SU-DHL-6 (cell line): ENCODE measurements around the gene VEZT.

Experiments
- EZH2phosphoT487 ChIP-seq: fragments of 200-600 bp; sonication (generic), shearing (Covaris generic); conservative IDR thresholded peaks from 2 replicates; pipeline ENCODE4 v1.6.1; 2018; ENCODE audit warnings: mild to moderate bottlenecking, antibody characterized with exemption, low read length, moderate library complexity, mixed read lengths
- TF ChIP-seq, protein P1 (sequence below): fragments of 200-600 bp; sonication (generic); IDR thresholded peaks from one replicate; pipeline ENCODE4 v1.5.1; 2017; ENCODE audit warnings: antibody characterized with exemption, mild to moderate bottlenecking, low read length, moderate library complexity; ENCODE audit not compliant: insufficient read depth, poor library complexity, severe bottlenecking

- TF ChIP-seq, protein P1, sequence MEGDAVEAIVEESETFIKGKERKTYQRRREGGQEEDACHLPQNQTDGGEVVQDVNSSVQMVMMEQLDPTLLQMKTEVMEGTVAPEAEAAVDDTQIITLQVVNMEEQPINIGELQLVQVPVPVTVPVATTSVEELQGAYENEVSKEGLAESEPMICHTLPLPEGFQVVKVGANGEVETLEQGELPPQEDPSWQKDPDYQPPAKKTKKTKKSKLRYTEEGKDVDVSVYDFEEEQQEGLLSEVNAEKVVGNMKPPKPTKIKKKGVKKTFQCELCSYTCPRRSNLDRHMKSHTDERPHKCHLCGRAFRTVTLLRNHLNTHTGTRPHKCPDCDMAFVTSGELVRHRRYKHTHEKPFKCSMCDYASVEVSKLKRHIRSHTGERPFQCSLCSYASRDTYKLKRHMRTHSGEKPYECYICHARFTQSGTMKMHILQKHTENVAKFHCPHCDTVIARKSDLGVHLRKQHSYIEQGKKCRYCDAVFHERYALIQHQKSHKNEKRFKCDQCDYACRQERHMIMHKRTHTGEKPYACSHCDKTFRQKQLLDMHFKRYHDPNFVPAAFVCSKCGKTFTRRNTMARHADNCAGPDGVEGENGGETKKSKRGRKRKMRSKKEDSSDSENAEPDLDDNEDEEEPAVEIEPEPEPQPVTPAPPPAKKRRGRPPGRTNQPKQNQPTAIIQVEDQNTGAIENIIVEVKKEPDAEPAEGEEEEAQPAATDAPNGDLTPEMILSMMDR = no peak
- TF ChIP-seq EZH2phosphoT487 = no peak
Observed at GRCh38 chr12:95339086-95339788, 121.6 kb downstream of the VEZT start.
